GM10266 (cell line): ENCODE results near the gene ANKS1A.

Experiments used
- DNase-seq: peaks from one replicate; pipeline ENCODE4 v3.0.0; 2012; ENCODE audit errors: extremely low spot score
- TF ChIP-seq, protein P1 (sequence below): IDR thresholded peaks from 2 replicates; pipeline ENCODE4 v1.5.1; 2012; ENCODE audit warnings: mild to moderate bottlenecking, low read depth; ENCODE audit not compliant: control insufficient read depth, insufficient read depth; ENCODE audit errors: missing control alignments

ANKS1A gene

DNA sequence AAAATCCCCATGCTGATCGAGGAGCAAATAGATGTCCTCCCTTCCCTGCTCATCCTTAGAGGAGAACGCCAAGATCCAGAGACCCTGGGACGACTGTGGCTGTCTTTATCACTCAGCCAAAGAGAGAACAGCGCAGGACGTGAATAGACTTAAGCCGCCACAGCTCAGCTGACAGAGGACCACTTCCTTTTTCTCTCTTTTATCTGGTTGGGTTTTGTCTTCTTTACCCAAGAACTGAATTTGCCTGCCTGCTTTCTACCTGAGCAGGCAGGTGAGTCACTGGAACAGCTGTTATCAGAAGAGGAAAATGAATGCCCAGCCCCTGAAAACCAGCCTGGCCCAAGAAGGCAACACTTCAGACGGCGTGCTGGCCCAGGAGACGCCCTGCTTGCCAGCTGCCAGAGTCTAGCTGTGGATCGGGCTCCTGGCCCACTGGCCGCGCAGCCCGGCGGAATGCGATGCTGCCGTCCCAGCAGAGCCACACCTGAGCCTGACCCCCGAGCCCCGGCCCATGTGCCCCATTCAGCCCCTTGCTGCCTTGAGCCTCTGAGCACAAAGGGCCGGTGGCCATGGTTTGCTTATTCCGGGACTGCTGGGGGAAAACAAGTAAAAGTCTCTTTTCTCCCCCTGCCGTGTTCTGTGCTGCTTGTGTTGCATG lies 169.9 kb downstream of the ANKS1A start:
- TF ChIP-seq, protein P1, sequence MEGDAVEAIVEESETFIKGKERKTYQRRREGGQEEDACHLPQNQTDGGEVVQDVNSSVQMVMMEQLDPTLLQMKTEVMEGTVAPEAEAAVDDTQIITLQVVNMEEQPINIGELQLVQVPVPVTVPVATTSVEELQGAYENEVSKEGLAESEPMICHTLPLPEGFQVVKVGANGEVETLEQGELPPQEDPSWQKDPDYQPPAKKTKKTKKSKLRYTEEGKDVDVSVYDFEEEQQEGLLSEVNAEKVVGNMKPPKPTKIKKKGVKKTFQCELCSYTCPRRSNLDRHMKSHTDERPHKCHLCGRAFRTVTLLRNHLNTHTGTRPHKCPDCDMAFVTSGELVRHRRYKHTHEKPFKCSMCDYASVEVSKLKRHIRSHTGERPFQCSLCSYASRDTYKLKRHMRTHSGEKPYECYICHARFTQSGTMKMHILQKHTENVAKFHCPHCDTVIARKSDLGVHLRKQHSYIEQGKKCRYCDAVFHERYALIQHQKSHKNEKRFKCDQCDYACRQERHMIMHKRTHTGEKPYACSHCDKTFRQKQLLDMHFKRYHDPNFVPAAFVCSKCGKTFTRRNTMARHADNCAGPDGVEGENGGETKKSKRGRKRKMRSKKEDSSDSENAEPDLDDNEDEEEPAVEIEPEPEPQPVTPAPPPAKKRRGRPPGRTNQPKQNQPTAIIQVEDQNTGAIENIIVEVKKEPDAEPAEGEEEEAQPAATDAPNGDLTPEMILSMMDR: no peak
- no peak for DNase-seq

DNA sequence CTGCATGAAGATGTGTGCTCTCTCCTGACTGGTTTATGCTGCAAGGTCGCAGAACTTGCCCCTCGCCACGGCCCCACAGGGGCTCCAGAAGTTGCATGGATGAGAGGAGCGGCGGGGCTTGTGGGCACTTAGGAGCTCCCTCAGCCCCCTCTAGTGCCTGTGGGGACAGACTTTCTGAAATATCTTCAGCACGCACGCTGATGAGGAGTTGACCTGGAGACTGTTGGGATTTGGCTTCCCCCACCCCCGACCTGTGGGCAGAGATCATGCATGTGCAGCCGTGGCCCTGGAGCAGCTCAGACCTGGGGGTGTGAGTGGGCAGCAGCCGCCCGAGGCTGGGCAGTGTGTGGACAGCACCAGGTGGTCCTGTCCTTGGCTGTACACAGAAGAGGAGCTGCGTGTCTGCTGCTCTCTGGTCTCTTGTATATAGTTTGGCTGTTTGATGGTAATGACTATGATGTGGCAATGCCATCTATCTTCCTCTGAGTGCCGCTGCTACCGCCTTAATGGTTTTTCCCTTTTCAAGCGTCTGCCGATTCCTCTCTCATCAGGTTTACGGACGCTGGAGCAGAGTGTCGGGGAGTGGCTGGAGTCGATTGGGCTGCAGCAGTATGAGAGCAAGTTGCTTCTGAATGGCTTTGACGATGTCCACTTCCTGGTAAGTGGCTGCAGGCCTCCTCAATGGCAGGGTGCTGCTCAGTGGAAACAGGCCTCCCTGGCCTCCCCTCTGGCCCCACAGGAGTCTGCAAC lies 170.7 kb downstream of the ANKS1A start:
- DNase-seq: no peak
- TF ChIP-seq, protein P1: no peak

DNA sequence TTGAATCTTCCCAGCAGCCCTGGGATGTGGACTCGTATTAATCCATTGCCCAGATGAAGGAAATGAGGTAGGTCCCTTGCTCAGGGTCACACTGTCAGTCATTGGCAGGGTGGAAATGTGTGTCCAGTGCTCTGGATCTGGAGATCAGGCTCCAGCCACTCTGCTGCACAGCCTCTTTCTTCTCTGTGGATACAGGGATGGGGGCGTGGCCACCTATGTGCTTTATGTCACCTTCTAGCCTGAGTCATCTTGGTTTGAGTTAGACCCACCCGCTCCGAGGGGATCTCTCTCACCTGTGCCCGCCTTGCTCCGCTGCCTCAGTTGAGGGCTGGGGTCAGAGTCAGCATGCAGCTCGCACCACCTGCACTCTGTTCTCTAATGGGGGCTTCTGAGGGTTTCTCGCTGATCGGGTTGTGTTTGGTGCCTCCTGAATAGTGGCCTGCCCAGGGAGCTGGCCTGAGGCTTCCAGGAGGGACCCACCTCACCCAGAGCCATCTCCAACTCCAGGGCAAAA lies 172.1 kb downstream of the ANKS1A start:
- TF ChIP-seq, protein P1: no peak
- no peak for DNase-seq

- TF ChIP-seq, protein P1: no peak
- no peak for DNase-seq
These were observed 172.8 kb downstream of the ANKS1A start for GRCh38 chr6:35061651-35062410.

DNA sequence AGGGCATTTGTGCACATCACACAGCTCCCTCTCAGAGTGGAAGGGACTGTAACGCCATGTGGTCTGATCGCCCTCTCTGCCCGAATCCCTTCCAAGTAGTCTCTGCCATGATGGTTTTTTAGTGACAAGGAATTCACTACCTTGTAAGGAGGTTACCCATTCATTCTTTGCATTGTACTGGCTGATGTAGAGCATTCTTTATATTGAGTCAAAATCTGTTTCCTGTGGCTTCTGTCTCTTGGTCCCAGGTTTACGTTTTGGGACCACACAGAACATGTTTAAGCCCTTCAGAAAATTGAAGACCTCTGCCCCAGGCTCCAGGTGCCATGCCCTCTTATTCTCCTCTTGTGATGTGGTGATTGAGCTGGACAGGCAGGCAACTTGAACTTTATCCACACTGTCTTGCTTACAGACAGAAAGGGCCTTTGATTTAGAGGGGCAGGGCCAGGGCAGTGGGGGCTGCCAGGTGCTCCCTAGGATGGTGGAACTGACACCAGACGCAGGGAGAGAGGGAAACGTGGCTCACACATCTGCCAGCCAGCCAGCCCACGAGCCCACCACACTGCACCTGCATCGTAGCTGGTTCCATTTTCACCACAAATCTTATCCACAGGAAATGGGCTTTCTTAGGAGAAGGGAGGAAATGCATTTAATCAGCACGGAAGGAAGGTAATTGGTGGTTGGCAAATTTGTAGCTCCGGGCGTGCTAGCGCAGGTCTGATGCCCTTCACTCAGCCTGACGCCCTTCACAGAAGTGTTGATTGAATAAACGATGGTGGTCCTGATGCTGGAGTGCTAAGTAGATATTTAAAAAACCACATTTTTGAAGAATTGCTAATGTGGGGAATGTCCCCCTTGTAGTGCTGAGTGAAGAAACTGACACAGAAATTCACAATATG lies 173.9 kb downstream of the ANKS1A start:
- TF ChIP-seq, protein P1: no peak
- DNase-seq: no peak

DNA sequence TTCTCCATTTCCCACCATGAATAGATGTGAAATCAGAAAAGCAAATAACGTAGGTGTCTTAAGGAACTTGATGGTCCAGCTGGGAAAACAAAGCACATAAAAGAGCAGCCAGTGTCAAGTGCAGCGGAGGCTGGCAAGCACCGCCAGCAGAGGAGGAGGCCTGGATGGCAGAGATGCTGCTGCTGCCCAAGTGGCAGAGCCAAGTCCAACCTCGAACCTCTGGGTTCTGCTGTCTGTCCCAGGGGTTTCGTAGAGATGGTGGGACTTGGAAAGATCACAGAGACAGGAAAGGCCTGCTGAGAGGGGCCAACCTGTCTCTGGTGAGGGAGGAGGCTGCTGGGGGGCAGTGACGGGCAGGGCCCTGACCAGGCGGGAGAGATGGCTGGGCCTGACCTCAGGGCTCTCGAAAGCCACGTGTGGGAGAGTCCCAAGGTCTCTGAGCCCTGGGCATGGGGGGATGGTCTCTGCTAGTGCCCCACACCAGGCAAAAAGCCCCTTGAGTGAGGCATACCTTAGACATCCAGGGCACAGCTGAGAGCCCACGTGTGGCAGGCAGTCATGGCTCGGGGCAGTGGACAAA lies 174.7 kb downstream of the ANKS1A start:
- TF ChIP-seq, protein P1: no peak

More for the DNA sequence above, 174.7 kb downstream of the ANKS1A start:
- no peak for DNase-seq
